Pancreas (tissue), 10 donors: ENCODE measurements around the gene ARL8B. TPM values are rescaled to one million over a fixed set of nuclear protein-coding genes. Genes with fewer than 3 reads are reported as not detected.

Experiments used
- ATAC-seq, 4 donors: fragments of 200-7000 bp; cut with Tn5 transposase; one replicate each; pipeline versions ENCODE4 v1.8.0 to v1.9.1; 2020; ENCODE audit warnings: mild to moderate bottlenecking in 4 of 4, moderate library complexity in 4 of 4
- DNase-seq, 6 donors: peaks; one replicate each; pipeline ENCODE4 v3.0.0-alpha.2; 2020
- FAIRE-seq: peaks from 2 replicates; lab custom pipeline; 2012; peaks lifted over from hg19 to GRCh38; lab: Jason Lieb, UNC
- H3K27ac ChIP-seq, 4 donors: fragments of 200-600 bp; sonication (generic); 1 replicate in 3 of 4; 2 replicates in 1 of 4; pipeline versions ENCODE4 v1.5.0 to v1.8.0; 2020
- H3K27me3 ChIP-seq, 4 donors: fragments of 200-600 bp; one replicate each; pipeline ENCODE4 v1.8.0; 2021
- H3K36me3 ChIP-seq, 3 donors: fragments of 200-600 bp; sonication (generic) in 1 of 3; one replicate each; pipeline versions ENCODE4 v1.5.0 to v1.8.0; 2020 to 2021
- H3K4me1 ChIP-seq, 3 donors: fragments of 200-600 bp; one replicate each; pipeline ENCODE4 v1.8.0; 2021
- H3K4me3 ChIP-seq, 4 donors: fragments of 200-600 bp; sonication (generic) in 2 of 4; one replicate each; pipeline versions ENCODE4 v1.5.0 to v1.8.0; 2020 to 2021
- H3K9me3 ChIP-seq, 4 donors: fragments of 200-600 bp; one replicate each; pipeline ENCODE4 v1.8.0; 2021
- CTCF ChIP-seq, 4 donors: fragments of 200-600 bp; sonication (generic) in 3 of 4; IDR thresholded peaks; one replicate each; pipeline versions ENCODE4 v1.5.0 to v1.8.0; 2021; ENCODE audit warnings: antibody characterized with exemption in 4 of 4
- WGBS, 2 donors: extraction: QIAGEN DNeasy Blood & Tissue Kit; methylation state at CpG; one replicate each; pipeline ENCODE4 v1.1.7; 2013; 5-methylcytosine and 5-hydroxymethylcytosine counted together
- intact Hi-C, 3 donors: fragments of 100-400 bp; cut with DNase I; formaldehyde crosslinking; loops; one replicate each; pipeline versions ENCODE4 v1.11.1 to v1.14.2; 2022
- polyA plus RNA-seq, 2 donors: library from polyadenylated mRNA; stranded (reverse); fragments of 200-250 nt; gene quantifications; one replicate each; pipeline ENCODE4 v1.2.3, GENCODE V29; 2013
- total RNA-seq, 6 donors: library from RNA; stranded (reverse); fragmentation: NEBNext Ultra II Directional in 4 of 6; extraction: Animal tissue kit (Norgen Biotek cat#: 25700) in 4 of 6; gene quantifications; one replicate each; pipeline versions ENCODE4 v1.2.1 to v1.2.4, GENCODE V29; 2021 to 2023
- donor health status: healthy with polysubstance abuse.
- donor health status: DM: no; HTN: no; CAD: no; lungs with moderate emphysema.
- donor health status: DM: no; HTN: no; CAD: no.
- donor health status: control.
- donor health status: control.
- donor health status: Bipolar disorder and iron deficiency.
- donor health status: DM: yes; HTN: yes; CAD: no.
- donor health status: DM: no; HTN: no; CAD: no.
- donor health status: DM: no; HTN: no; CAD: no.
- donor health status: DM: yes; HTN: yes; CAD: no.

The ARL8B gene
- total and polyA plus RNA-seq, 8 donors: 14.6 to 31.9 (median 24.4) TPM

- Histone ChIP-seq H3K27ac (no peak overlapping the region), H3K4me3 (no peak overlapping the region), H3K9me3 (no peaks in the 10 kb centered on the region), H3K36me3 (peaks cover 0 to 22% (median 12%) of the 10 kb centered on the region in 3 donors), H3K27me3 (no peaks in the 10 kb centered on the region), H3K4me1 (no peaks in the 10 kb centered on the region)
- DNase-seq (no peak), ATAC-seq (no peak), FAIRE-seq (no peak)
- intact Hi-C loops: no loop called here
- no peak for TF ChIP-seq CTCF (IDR thresholded peaks at IDR 0.05)
- WGBS, 2 donors: 86% methylated on average over 11 of the region's 11 CpGs
Observed at GRCh38 chr3:5220667-5221431, 98.8 kb downstream of the ARL8B start.

- no peaks in the 10 kb centered on the region for H3K27me3 ChIP-seq
- DNase-seq (no peak), FAIRE-seq (no peak), ATAC-seq (no peak)
- H3K27ac ChIP-seq: no peak overlapping the region
- no peak overlapping the region for H3K4me3 ChIP-seq
- peaks cover 0 to 14% (median 5%) of the 10 kb centered on the region in 3 donors for H3K36me3 ChIP-seq
- intact Hi-C loops: no loop called here
- TF ChIP-seq CTCF (IDR thresholded peaks at IDR 0.05): no peak
- no peaks in the 10 kb centered on the region for H3K9me3 ChIP-seq
- no peaks in the 10 kb centered on the region for H3K4me1 ChIP-seq
- WGBS, 2 donors: 53 to 56% methylated on average over 6 of the region's 6 CpGs
Observed at GRCh38 chr3:5221701-5222100, 99.6 kb downstream of the ARL8B start.

- 85 to 92% methylated on average over 13 of the region's 13 CpGs for WGBS, 2 donors
- H3K9me3 ChIP-seq: no peaks in the 10 kb centered on the region
- peaks cover 0 to 6% (median under 1%) of the 10 kb centered on the region in 3 donors for H3K36me3 ChIP-seq
- H3K27ac ChIP-seq: no peak overlapping the region
- no peak for FAIRE-seq
- no peaks in the 10 kb centered on the region for H3K27me3 ChIP-seq
- TF ChIP-seq CTCF (IDR thresholded peaks at IDR 0.05): no peak
- no peak for ATAC-seq
- no peak for DNase-seq
- H3K4me3 ChIP-seq: no peak overlapping the region
- no peaks in the 10 kb centered on the region for H3K4me1 ChIP-seq
- intact Hi-C loops: no loop called here
Observed at GRCh38 chr3:5222283-5223005, 100.4 kb downstream of the ARL8B start.

- Histone ChIP-seq H3K9me3 (no peaks in the 10 kb centered on the region), H3K4me3 (no peak overlapping the region), H3K4me1 (no peaks in the 10 kb centered on the region), H3K36me3 (no peaks in the 10 kb centered on the region), H3K27ac (no peak overlapping the region), H3K27me3 (no peaks in the 10 kb centered on the region)
- peak in 1 of 4 donors; percentile 18 for TF ChIP-seq CTCF (IDR thresholded peaks at IDR 0.05)
- 29 to 40% methylated on average over 6 of the region's 6 CpGs for WGBS, 2 donors
- intact Hi-C loops: no loop called here
- peak in 2 of 4 donors; percentile 30 to 38 for ATAC-seq
- DNase-seq: no peak
- no peak for FAIRE-seq
Observed at GRCh38 chr3:5226783-5227182, 104.7 kb downstream of the ARL8B start.
